Endodermal cell (in vitro differentiated cells): ENCODE measurements around the gene RGS17. TPM values are rescaled to one million over a fixed set of nuclear protein-coding genes. Genes with fewer than 3 reads are reported as not detected.

Experiments
- DNase-seq: peaks from one replicate; pipeline ENCODE4 v3.0.0-alpha.2; 2017
- H3K27ac ChIP-seq: 2 replicates; pipeline ENCODE4 v1.5.1; 2013; ENCODE audit warnings: mild to moderate bottlenecking, low read depth, low read length, moderate library complexity
- H3K27me3 ChIP-seq: 2 replicates; pipeline ENCODE4 v1.6.1; 2013; ENCODE audit warnings: mild to moderate bottlenecking, low read length, moderate library complexity; ENCODE audit not compliant: insufficient read depth, control insufficient read depth, poor library complexity, severe bottlenecking
- H3K36me3 ChIP-seq: 2 replicates; pipeline ENCODE4 v1.7.0; 2013; ENCODE audit warnings: mild to moderate bottlenecking, low read length, moderate library complexity; ENCODE audit not compliant: control insufficient read depth, insufficient read depth
- H3K4me1 ChIP-seq: one replicate; pipeline ENCODE4 v1.7.0; 2013; ENCODE audit warnings: low read length; ENCODE audit not compliant: control insufficient read depth, insufficient read depth
- H3K4me3 ChIP-seq: 2 replicates; pipeline ENCODE4 v1.5.1; 2013; ENCODE audit warnings: mild to moderate bottlenecking, low read length, moderate library complexity
- H3K9ac ChIP-seq: 2 replicates; pipeline ENCODE4 v1.6.1; 2013; ENCODE audit warnings: mild to moderate bottlenecking, low read length, moderate library complexity; ENCODE audit not compliant: poor library complexity, severe bottlenecking; ENCODE audit errors: extremely low read depth
- H3K9me3 ChIP-seq: 2 replicates; pipeline ENCODE4 v1.6.1; 2013; ENCODE audit warnings: mild to moderate bottlenecking, low read length, moderate library complexity; ENCODE audit not compliant: control insufficient read depth
- H3K27ac Mint-ChIP-seq: 2 replicates; pipeline ENCODE4 v1.8.0; 2020; ENCODE audit warnings: mixed read lengths
- H3K27me3 Mint-ChIP-seq: 2 replicates; pipeline ENCODE4 v1.8.0; 2021; ENCODE audit warnings: mild to moderate bottlenecking, mixed read lengths; ENCODE audit not compliant: insufficient read depth
- H3K36me3 Mint-ChIP-seq: 2 replicates; pipeline ENCODE4 v1.8.0; 2020; ENCODE audit warnings: low read depth, mixed read lengths
- H3K4me1 Mint-ChIP-seq: 2 replicates; pipeline ENCODE4 v1.8.0; 2020; ENCODE audit warnings: mixed read lengths
- H3K4me3 Mint-ChIP-seq: 2 replicates; pipeline ENCODE4 v1.8.0; 2020; ENCODE audit warnings: mild to moderate bottlenecking, moderate library complexity, mixed read lengths
- H3K9me3 Mint-ChIP-seq: 2 replicates; pipeline ENCODE4 v1.8.0; 2020; ENCODE audit warnings: mild to moderate bottlenecking, mixed read lengths
- CTCF ChIP-seq: fragments of 200-600 bp; sonication (generic); conservative IDR thresholded peaks from 2 replicates; pipeline ENCODE4 v1.5.0; 2021; ENCODE audit warnings: antibody characterized with exemption, mild to moderate bottlenecking
- WGBS, 2 experiments: methylation state at CpG; one replicate each; pipeline versions ENCODE4 v1.1.5 to v1.1.7; 2013; ENCODE audit warnings: missing lambda C conversion rate in 2 of 2, mixed read lengths in 1 of 2; ENCODE audit not compliant: insufficient coverage in 1 of 2, insufficient read length in 1 of 2; 5-methylcytosine and 5-hydroxymethylcytosine counted together
- total RNA-seq, 2 donors: library from RNA; stranded (reverse); fragmentation: NEBNext Ultra II Directional in 1 of 2; extraction: Animal tissue kit (Norgen Biotek cat#: 25700) in 1 of 2; gene quantifications; 2 replicates in 1 of 2; 3 replicates in 1 of 2; pipeline ENCODE4 v1.2.1, GENCODE V29; 2021

The RGS17 gene
- total RNA-seq, 2 donors from 2014 or later = 1.7 to 3.2 TPM

DNA sequence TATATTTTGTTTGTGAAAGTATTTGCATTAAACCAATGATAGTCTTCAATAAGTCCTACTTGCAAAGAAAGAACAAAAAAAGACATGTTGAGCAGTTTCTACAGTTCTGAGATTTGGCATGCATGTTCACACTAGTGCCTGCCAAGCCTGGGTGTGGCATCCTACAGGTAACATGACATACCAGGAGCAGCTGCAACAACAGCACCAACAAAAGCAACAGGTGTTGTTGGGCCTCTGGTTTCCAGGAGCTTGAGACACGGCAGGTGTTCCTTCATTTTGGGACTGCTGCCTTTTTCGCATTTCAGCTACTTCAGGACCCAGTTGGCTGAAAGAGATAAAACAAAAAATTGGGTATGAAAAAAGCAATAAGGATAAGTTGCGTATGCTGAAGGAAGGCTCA is 87.4 kb downstream of the RGS17 start:
- no peaks in the 10 kb centered on the region for H3K4me1 Mint-ChIP-seq
- H3K4me1 ChIP-seq = no peaks in the 10 kb centered on the region
- H3K9me3 Mint-ChIP-seq = no peaks in the 10 kb centered on the region
- no peak overlapping the region for H3K27ac ChIP-seq
- no peaks in the 10 kb centered on the region for H3K27me3 Mint-ChIP-seq
- WGBS, 2 experiments = 94 to 96% methylated on average over 3 of the region's 3 CpGs
- H3K9ac ChIP-seq = no peak overlapping the region
- no peaks in the 10 kb centered on the region for H3K27me3 ChIP-seq
- DNase-seq = no peak
- no peak for TF ChIP-seq CTCF
- H3K36me3 Mint-ChIP-seq = no peaks in the 10 kb centered on the region
- no peak overlapping the region for H3K4me3 Mint-ChIP-seq
- H3K36me3 ChIP-seq = no peaks in the 10 kb centered on the region
- no peak overlapping the region for H3K27ac Mint-ChIP-seq
- H3K9me3 ChIP-seq = no peaks in the 10 kb centered on the region
- H3K4me3 ChIP-seq = no peak overlapping the region

DNA sequence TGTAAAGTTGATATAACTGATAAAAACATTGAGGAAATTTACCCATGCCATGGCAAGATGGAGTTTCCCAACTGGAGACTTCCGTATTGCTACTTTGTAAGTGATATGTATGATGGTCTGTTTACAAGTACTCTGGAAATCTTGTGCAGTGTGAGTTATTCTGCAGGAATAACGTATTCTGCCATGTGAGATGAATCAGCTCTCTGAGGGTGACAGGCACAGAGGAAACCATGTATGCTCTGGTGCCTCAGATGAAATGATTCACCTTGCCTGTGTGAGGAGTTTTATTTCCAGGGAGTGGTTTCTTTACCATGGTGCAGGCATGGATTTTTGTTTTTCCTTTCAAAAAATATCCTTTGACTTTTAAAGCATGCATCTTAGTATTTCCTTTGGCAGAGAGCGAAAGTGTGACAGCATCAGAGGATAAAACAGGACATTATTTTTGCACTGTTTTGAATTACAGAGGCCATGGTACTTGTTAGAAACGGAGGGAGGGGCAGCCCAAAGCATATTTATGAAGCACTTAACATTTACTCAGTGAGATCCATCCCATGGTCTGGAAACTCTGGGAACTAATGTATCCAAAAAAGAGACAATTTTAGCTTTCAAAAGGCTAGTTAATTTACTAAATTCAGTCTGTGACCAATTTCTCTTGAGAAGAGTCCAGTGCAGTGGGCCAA is 92.6 kb downstream of the RGS17 start:
- no peaks in the 10 kb centered on the region for H3K9me3 Mint-ChIP-seq
- Histone ChIP-seq H3K4me1 (no peaks in the 10 kb centered on the region), H3K9me3 (no peaks in the 10 kb centered on the region), H3K9ac (no peak overlapping the region), H3K27me3 (no peaks in the 10 kb centered on the region), H3K4me3 (no peak overlapping the region), H3K27ac (no peak overlapping the region), H3K36me3 (no peaks in the 10 kb centered on the region)
- no peak overlapping the region for H3K4me3 Mint-ChIP-seq
- TF ChIP-seq CTCF = no peak
- no peaks in the 10 kb centered on the region for H3K4me1 Mint-ChIP-seq
- H3K36me3 Mint-ChIP-seq = no peaks in the 10 kb centered on the region
- WGBS, 2 experiments = 89 to 93% methylated on average over 3 to 4 of the region's 4 CpGs
- no peak for DNase-seq
- H3K27me3 Mint-ChIP-seq = no peaks in the 10 kb centered on the region
- H3K27ac Mint-ChIP-seq = no peak overlapping the region

DNA sequence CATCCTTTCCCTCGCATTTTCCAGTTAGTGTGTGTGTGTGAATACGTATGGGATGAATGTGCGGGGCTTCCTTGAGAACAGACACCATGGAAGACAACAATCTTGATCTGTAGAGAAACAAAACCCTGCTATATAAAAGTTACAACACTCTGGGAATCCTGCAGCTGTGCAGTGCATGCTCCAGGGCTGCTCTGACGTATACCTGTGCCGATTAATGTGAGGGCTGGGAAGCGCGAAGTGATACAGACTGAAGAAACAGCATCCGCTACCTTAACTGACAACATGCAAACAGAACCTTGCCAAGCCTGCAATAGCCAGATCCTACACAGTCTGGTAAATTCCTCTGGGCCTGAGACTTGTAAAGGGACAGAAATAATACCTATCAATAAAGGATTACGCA is 96.9 kb downstream of the RGS17 start:
- Histone ChIP-seq H3K4me1 (no peaks in the 10 kb centered on the region), H3K9ac (no peak overlapping the region), H3K27ac (no peak overlapping the region), H3K36me3 (no peaks in the 10 kb centered on the region), H3K27me3 (no peaks in the 10 kb centered on the region), H3K9me3 (no peaks in the 10 kb centered on the region), H3K4me3 (no peak overlapping the region)
- TF ChIP-seq CTCF = no peak
- 93 to 96% methylated on average over 3 to 9 of the region's 9 CpGs for WGBS, 2 experiments
- no peaks in the 10 kb centered on the region for H3K27me3 Mint-ChIP-seq
- no peaks in the 10 kb centered on the region for H3K36me3 Mint-ChIP-seq
- H3K9me3 Mint-ChIP-seq = no peaks in the 10 kb centered on the region
- no peak for DNase-seq
- no peak overlapping the region for H3K27ac Mint-ChIP-seq
- H3K4me3 Mint-ChIP-seq = no peak overlapping the region
- H3K4me1 Mint-ChIP-seq = peaks cover 14% of the 10 kb centered on the region
